ENCODE measurements around the gene GASK1A.

Gene GASK1A

GRCh38 chr3:43086460-43087165, 107.5 kb downstream of the GASK1A start:
- Histone ChIP-seq H3K79me2 (peaks cover 6% of the 10 kb centered on the region), H3K9ac (no peak overlapping the region), H3K27ac (peak overlapping the region; percentile 50), H3K36me3 (ENCODE audit: control insufficient read depth, insufficient read depth, low read length) (no peaks in the 10 kb centered on the region), H3K9me3 (ENCODE audit: control insufficient read depth, low read length) (no peaks in the 10 kb centered on the region), H3K4me3 (ENCODE audit: low read depth, low read length) (no peak overlapping the region), H3K4me1 (peaks cover 14% of the 10 kb centered on the region), H3K4me2 (ENCODE audit: low read length) (no peak overlapping the region), H2AFZ (peak overlapping the region; percentile 21), H3K27me3 (ENCODE audit: control insufficient read depth, insufficient read depth, low read length) (no peaks in the 10 kb centered on the region)
- TF ChIP-seq CTCF (IDR thresholded peaks at IDR 0.05) = no peak

GRCh38 chr3:43087249-43087776, 108.2 kb downstream of the GASK1A start:
- H3K4me1 ChIP-seq = peaks cover 14% of the 10 kb centered on the region
- H3K9me3 ChIP-seq (ENCODE audit: control insufficient read depth, low read length) = no peaks in the 10 kb centered on the region
- no peak overlapping the region for H3K4me3 ChIP-seq (ENCODE audit: low read depth, low read length)
- no peak overlapping the region for H3K4me2 ChIP-seq (ENCODE audit: low read length)
- H3K79me2 ChIP-seq = peaks cover 6% of the 10 kb centered on the region
- no peak for TF ChIP-seq CTCF (IDR thresholded peaks at IDR 0.05)
- H2AFZ ChIP-seq = no peak overlapping the region
- H3K9ac ChIP-seq = no peak overlapping the region
- H3K27ac ChIP-seq = peak overlapping the region; percentile 50
- H3K27me3 ChIP-seq (ENCODE audit: control insufficient read depth, insufficient read depth, low read length) = no peaks in the 10 kb centered on the region
- H3K36me3 ChIP-seq (ENCODE audit: control insufficient read depth, insufficient read depth, low read length) = no peaks in the 10 kb centered on the region

DNA sequence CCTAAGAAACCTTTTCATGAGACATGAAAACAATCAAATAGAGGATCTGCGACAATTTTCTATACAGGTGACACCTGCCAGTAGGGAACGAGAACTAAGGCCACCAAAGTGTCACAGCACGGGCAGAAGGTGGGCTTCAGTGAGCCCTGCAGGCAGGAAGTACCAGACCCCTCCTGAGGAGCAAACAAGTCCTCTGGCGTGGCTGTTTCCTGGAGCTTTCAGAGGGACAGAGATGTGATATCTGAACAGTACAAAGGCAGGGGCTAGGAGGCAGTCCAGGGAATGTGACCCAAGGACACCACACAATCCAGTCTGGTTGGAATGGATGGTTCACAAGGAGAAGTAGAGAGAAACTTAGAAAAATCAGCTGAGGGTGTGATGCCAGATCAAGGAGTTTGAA, 110.0 kb downstream of the GASK1A start:
- Histone ChIP-seq H2AFZ (no peak overlapping the region), H3K9ac (no peak overlapping the region), H3K27me3 (ENCODE audit: control insufficient read depth, insufficient read depth, low read length) (no peaks in the 10 kb centered on the region), H3K4me1 (peaks cover 14% of the 10 kb centered on the region), H3K36me3 (ENCODE audit: control insufficient read depth, insufficient read depth, low read length) (no peaks in the 10 kb centered on the region), H3K27ac (no peak overlapping the region), H3K79me2 (peaks cover 6% of the 10 kb centered on the region), H3K4me2 (ENCODE audit: low read length) (no peak overlapping the region), H3K4me3 (ENCODE audit: low read depth, low read length) (no peak overlapping the region), H3K9me3 (ENCODE audit: control insufficient read depth, low read length) (no peaks in the 10 kb centered on the region)
- TF ChIP-seq CTCF (IDR thresholded peaks at IDR 0.05) = no peak

DNA sequence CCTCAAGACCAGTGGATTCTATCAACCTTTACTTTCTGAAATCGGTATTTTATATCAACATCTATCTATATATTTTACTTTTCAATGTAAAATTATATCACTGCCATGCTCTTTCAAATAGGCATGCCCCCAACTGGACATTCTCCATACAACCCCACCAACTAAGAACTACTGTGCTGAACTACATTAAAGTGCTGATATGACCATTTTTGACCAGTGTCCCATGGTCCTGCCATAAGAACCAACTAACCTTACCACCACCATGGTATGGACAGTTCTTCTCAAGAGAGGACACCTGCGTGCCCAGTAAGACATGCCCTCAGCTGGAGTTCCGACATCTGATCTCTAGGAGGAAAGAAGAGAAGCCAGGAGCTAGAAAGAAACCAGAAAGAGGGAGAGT, 111.1 kb downstream of the GASK1A start:
- Histone ChIP-seq H3K27ac (no peak overlapping the region), H3K79me2 (peaks cover 13% of the 10 kb centered on the region), H3K4me2 (ENCODE audit: low read length) (no peak overlapping the region), H3K9me3 (ENCODE audit: control insufficient read depth, low read length) (no peaks in the 10 kb centered on the region), H2AFZ (no peak overlapping the region), H3K4me3 (ENCODE audit: low read depth, low read length) (no peak overlapping the region), H3K4me1 (peaks cover 22% of the 10 kb centered on the region), H3K27me3 (ENCODE audit: control insufficient read depth, insufficient read depth, low read length) (no peaks in the 10 kb centered on the region), H3K9ac (no peak overlapping the region), H3K36me3 (ENCODE audit: control insufficient read depth, insufficient read depth, low read length) (no peaks in the 10 kb centered on the region)
- no peak for TF ChIP-seq CTCF (IDR thresholded peaks at IDR 0.05)

DNA sequence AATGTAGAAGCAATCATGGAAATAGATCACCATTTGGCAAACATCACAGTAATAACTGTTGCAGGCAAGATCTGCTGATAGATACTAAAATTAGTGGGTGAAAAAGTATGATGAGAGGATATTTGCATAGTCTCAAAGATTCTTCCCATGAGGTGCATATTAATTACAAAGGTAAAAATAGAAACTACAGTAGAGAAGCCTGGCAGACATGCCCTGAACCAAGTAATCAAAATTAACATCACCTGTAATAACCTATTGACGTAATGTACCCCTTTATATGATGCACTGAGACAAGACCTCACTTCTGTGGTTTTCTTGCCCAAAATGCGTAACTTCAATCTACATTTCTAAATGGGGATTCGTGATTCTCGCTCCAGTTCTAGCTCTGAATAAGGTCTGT, 112.4 kb downstream of the GASK1A start:
- Histone ChIP-seq H3K79me2 (peaks cover 12% of the 10 kb centered on the region), H3K9me3 (ENCODE audit: control insufficient read depth, low read length) (no peaks in the 10 kb centered on the region), H3K27me3 (ENCODE audit: control insufficient read depth, insufficient read depth, low read length) (no peaks in the 10 kb centered on the region), H3K4me1 (peaks cover 22% of the 10 kb centered on the region), H3K4me3 (ENCODE audit: low read depth, low read length) (no peak overlapping the region), H2AFZ (no peak overlapping the region), H3K36me3 (ENCODE audit: control insufficient read depth, insufficient read depth, low read length) (no peaks in the 10 kb centered on the region), H3K4me2 (ENCODE audit: low read length) (no peak overlapping the region), H3K27ac (no peak overlapping the region), H3K9ac (no peak overlapping the region)
- TF ChIP-seq CTCF (IDR thresholded peaks at IDR 0.05) = no peak

All from parathyroid adenoma (tissue), 2 donors.